Mesodermal cell (in vitro differentiated cells): Measurements from ENCODE around the gene BEST1.
A peak's percentile ranks its signal among the peaks of the same experiment; 100 is the strongest.

Experiments used
- H3K27ac ChIP-seq: 2 replicates; pipeline ENCODE4 v1.7.0; 2013; ENCODE audit warnings: mild to moderate bottlenecking, low read depth, low read length, moderate library complexity; ENCODE audit not compliant: severe bottlenecking
- H3K36me3 ChIP-seq: 2 replicates; pipeline ENCODE4 v1.7.1; 2013; ENCODE audit warnings: mild to moderate bottlenecking, low read length, moderate library complexity; ENCODE audit not compliant: control insufficient read depth, insufficient read depth
- H3K4me1 ChIP-seq: one replicate; pipeline ENCODE4 v1.7.1; 2013; ENCODE audit warnings: mild to moderate bottlenecking, low read length; ENCODE audit not compliant: insufficient read depth, control insufficient read depth, poor library complexity, severe bottlenecking
- H3K4me3 ChIP-seq: 2 replicates; pipeline ENCODE4 v1.7.0; 2013; ENCODE audit warnings: low read length, control low read depth, mild to moderate bottlenecking; ENCODE audit not compliant: insufficient read depth, poor library complexity, severe bottlenecking; ENCODE audit errors: extremely low read depth
- H3K9me3 ChIP-seq: 2 replicates; pipeline ENCODE4 v1.7.1; 2013; ENCODE audit warnings: mild to moderate bottlenecking, low read length, moderate library complexity; ENCODE audit not compliant: control insufficient read depth
- WGBS, 2 experiments: methylation state at CpG; one replicate each; pipeline ENCODE4 v1.1.5; 2013; ENCODE audit warnings: missing lambda C conversion rate in 2 of 2; ENCODE audit not compliant: insufficient coverage in 2 of 2; 5-methylcytosine and 5-hydroxymethylcytosine counted together

Gene BEST1

DNA sequence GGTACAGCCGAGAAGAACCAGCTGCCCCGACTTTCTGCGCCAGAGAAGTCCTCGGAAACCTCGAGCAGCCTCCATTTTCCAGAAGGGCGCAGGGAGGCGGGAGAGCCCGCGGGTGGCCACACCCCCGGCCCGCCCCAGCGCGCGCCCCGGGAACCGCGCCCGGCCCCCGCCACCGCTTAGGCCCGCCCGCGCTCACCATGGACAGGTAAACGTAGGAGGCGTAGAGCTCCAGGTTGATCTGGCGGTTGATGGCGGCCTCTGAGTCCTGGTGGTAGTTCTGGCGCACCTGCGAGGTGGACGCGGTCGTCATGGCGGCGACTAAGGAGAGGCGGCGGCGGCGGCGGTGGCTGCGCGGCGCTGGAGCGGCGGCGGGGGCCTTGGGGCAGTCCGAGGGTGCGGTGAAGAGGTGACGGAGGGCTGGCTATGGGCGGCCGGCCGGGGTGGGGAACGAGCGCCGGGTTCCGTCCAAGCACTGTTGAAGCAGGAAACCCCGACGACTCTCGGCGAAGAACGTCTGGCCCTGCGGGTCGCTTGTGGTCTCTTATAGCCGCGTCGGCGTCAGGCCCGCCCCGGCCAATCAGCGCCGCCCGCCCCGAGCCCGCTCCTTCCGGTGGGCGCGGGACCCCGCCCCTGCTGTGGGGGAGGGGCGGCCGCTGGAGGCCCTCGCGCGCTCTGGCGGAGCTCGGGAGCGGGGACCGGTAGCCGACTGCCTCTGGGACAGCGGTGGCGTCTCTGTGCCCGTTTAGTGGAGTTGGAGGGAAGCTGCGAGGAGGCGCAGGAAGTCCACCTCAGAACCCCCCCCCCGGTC lies 17.2 kb downstream of the BEST1 start, which contains the start of gene FTH1:
FTH1 (minus strand) TSS at position 519 of the 808 bp plus-strand sequence; CDS start at position 310, 209 bp downstream.
- H3K9me3 ChIP-seq = no peaks in the 10 kb centered on the region
- peaks cover 12% of the 10 kb centered on the region for H3K4me1 ChIP-seq
- H3K4me3 ChIP-seq = peak within 1 kb of the TSS; percentile 99
- peaks cover 39% of the 10 kb centered on the region for H3K36me3 ChIP-seq
- peak within 1 kb of the TSS; percentile 84 for H3K27ac ChIP-seq
- 0 to 1% methylated on average over 57 to 71 of the region's 93 CpGs for WGBS, 2 experiments

DNA sequence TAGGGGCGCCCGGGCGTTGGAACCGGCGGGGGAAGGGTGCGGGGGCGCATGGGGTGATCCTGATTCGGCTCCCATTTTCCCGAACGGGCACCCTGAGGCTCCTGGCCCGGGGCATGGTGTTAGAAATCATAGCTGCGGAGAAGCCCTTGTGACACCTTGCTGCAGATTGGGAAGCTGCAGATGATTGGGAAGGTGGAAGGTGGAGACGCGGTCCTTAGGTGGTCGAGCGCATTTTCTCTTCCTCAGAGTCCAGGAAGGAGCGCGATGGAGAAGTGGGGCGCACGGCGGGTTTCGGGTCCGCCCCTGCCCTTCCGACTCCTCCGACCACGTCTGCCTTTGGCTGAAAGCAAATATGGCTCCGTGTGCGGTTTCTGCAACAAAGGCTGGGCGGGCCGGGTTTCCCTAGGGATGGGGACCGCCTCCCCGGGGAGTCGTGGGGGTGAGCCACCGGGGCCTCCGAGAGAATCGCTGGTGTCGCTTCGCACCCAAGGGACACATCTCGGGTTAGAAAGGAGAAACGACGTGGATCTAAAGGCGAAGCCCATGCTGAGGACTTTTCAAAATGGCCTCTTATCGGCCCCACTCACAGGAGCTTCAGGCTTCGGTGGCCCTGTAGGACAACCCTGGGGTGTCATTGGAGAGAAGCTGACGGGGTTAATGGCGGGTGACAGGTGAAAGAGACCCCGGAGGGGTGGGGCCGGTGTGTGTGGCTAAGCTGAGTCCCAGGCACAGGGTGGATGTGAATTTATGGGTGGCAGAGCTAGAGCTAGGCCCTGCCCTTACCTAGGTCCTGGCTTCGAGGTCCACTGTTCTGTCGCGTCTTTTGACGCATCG lies 18.0 kb downstream of the BEST1 start:
- peaks cover 33% of the 10 kb centered on the region for H3K36me3 ChIP-seq

DNA sequence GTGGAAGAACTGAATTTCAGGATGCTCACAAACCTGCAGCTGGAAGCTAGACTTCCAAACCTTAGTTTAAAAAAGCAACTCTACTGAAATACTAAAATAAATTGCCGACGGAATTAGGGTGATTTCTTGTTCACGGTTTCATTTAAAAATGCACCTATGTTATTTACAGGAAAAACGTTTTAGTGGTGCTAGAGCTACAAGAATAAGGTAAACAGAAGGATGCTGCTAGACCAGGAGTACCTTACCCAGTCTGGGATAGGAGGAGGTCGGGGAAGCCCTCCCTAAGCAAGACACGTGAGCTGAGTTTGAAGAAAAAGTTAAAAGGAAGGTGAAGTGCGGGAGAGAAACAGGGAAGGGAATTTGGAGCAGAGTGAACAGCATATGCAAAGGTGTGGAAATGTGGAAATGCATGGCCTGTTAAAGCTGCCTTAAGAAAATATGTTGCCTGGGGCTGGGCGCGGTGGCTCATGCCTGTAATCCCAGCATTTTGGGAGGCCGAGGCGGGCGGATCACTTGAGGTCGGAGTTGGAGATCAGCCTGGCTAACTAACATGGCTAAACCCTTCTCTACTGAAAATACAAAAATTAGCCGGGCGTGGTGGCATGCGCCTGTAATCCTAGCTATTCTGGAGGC lies 18.7 kb downstream of the BEST1 start:
- Histone ChIP-seq H3K9me3 (no peaks in the 10 kb centered on the region), H3K36me3 (peaks cover 26% of the 10 kb centered on the region), H3K4me1 (peaks cover 20% of the 10 kb centered on the region), H3K27ac (no peak overlapping the region), H3K4me3 (peak overlapping the region; percentile 99)
- 81 to 91% methylated on average over 8 to 13 of the region's 16 CpGs for WGBS, 2 experiments

More for the DNA sequence above, 18.0 kb downstream of the BEST1 start:
- no peaks in the 10 kb centered on the region for H3K9me3 ChIP-seq
- H3K4me1 ChIP-seq = peaks cover 19% of the 10 kb centered on the region
- 32 to 37% methylated on average over 30 to 36 of the region's 53 CpGs for WGBS, 2 experiments
- H3K4me3 ChIP-seq = peak overlapping the region; percentile 99
- peak overlapping the region; percentile 84 for H3K27ac ChIP-seq

- no peak overlapping the region for H3K4me3 ChIP-seq
- WGBS, 2 experiments = 98 to 100% methylated on average over 3 to 7 of the region's 7 CpGs
These were observed 19.2 kb downstream of the BEST1 start for GRCh38 chr11:61969391-61969758.

DNA sequence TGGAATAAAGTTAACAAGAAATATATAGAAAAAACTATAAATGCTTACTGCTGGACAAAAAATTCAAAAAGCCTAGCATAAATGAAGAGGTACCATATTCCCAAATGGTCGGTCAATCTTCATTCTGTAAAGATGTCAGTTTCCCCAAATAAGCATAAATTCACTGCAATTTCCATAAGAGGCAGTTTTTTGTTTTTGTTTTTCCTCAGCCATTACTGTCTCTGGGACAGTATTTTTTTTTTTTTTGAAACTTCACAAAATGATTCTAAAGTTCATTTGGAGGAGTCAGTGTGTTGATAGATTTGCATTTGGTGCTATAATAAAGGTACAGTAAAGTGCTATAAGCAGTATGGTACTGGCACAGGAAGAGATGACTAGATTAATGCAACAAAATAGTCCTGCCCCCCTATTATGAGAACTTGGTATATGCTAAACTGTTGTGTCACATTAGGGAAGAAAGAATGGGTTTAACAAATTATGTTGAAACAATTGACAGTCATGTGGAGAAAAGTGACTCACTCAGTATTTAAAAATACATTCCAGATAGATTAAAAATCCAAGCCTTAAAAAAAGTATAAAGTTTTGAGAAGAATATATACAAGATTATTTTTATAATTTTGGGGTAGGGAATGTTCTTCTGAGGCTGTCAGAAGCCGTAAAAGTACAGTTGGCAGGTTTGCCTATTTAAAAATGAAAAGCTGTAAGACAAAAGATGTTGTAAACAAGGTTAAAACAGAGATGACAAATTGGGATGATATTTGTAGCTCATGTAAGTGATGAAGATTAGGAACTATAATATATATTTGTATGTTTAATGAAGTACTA lies 19.9 kb downstream of the BEST1 start:
- Histone ChIP-seq H3K4me3 (no peak overlapping the region), H3K9me3 (no peaks in the 10 kb centered on the region), H3K36me3 (peaks cover 14% of the 10 kb centered on the region), H3K4me1 (peaks cover 20% of the 10 kb centered on the region), H3K27ac (no peak overlapping the region)
- WGBS, 2 experiments = 94 to 100% methylated on average over 1 to 2 of the region's 2 CpGs

More at GRCh38 chr11:61969391-61969758, 19.2 kb downstream of the BEST1 start:
- Histone ChIP-seq H3K27ac (no peak overlapping the region), H3K4me1 (peaks cover 20% of the 10 kb centered on the region), H3K36me3 (peaks cover 21% of the 10 kb centered on the region), H3K9me3 (no peaks in the 10 kb centered on the region)

- H3K9me3 ChIP-seq = no peaks in the 10 kb centered on the region
- H3K27ac ChIP-seq = peak overlapping the region; percentile 77
- WGBS, 2 experiments = 69 to 78% methylated on average over 8 to 13 of the region's 16 CpGs
- H3K4me3 ChIP-seq = no peak overlapping the region
- H3K36me3 ChIP-seq = peaks cover under 1% of the 10 kb centered on the region
- peaks cover 20% of the 10 kb centered on the region for H3K4me1 ChIP-seq
These were observed 21.3 kb downstream of the BEST1 start for GRCh38 chr11:61971248-61972111.

- 63 to 93% methylated on average over 3 to 5 of the region's 7 CpGs for WGBS, 2 experiments
- H3K36me3 ChIP-seq = no peaks in the 10 kb centered on the region
- H3K4me1 ChIP-seq = peaks cover 20% of the 10 kb centered on the region
- no peaks in the 10 kb centered on the region for H3K9me3 ChIP-seq
- peak overlapping the region; percentile 90 for H3K27ac ChIP-seq
- H3K4me3 ChIP-seq = no peak overlapping the region
These were observed 22.0 kb downstream of the BEST1 start for GRCh38 chr11:61972112-61972671.

- H3K4me3 ChIP-seq = no peak overlapping the region
- H3K9me3 ChIP-seq = no peaks in the 10 kb centered on the region
- WGBS, 2 experiments = 81 to 97% methylated on average over 9 to 10 of the region's 11 CpGs
- no peaks in the 10 kb centered on the region for H3K36me3 ChIP-seq
- H3K4me1 ChIP-seq = peaks cover 20% of the 10 kb centered on the region
- H3K27ac ChIP-seq = peak overlapping the region; percentile 90
These were observed 22.7 kb downstream of the BEST1 start for GRCh38 chr11:61972672-61973475.
